ENCODE measurements around the gene DCP2. TPM values are rescaled to one million over a fixed set of nuclear protein-coding genes. Genes with fewer than 3 reads are reported as not detected.
A peak's percentile ranks its signal among the peaks of the same experiment; 100 is the strongest.

The DCP2 gene
- polyA plus RNA-seq, 1 experiment = 18.4 TPM

- POLR2A ChIA-PET = no interaction called here
- TF ChIP-seq CTCF (IDR thresholded peaks at IDR 0.05; ENCODE audit: low read depth, low read length) = no peak
- no peak overlapping the region for H3K27ac ChIP-seq (ENCODE audit: low read depth, low read length)
- DNase-seq (ENCODE audit: low read depth, low spot score) = no peak
- CTCF ChIA-PET = no interaction called here
- no peaks in the 10 kb centered on the region; the same call in 1 of the 2 replicates for H3K9me3 ChIP-seq (ENCODE audit: control insufficient read depth, insufficient read depth, low read length)
- peaks cover 2% of the 10 kb centered on the region for H3K27me3 ChIP-seq (ENCODE audit: control insufficient read depth, insufficient read depth, low read length)
- no peak overlapping the region for H3K4me3 ChIP-seq (ENCODE audit: low read depth, low read length)
These were observed 88.2 kb downstream of the DCP2 start for GRCh38 chr5:113064806-113065205.

GRCh38 chr5:113065626-113066025, 89.0 kb downstream of the DCP2 start:
- no peaks in the 10 kb centered on the region; the same call in 1 of the 2 replicates for H3K9me3 ChIP-seq (ENCODE audit: control insufficient read depth, insufficient read depth, low read length)
- H3K4me3 ChIP-seq (ENCODE audit: low read depth, low read length) = no peak overlapping the region
- POLR2A ChIA-PET = no interaction called here
- no peak for TF ChIP-seq CTCF (IDR thresholded peaks at IDR 0.05; ENCODE audit: low read depth, low read length)
- peaks cover 2% of the 10 kb centered on the region for H3K27me3 ChIP-seq (ENCODE audit: control insufficient read depth, insufficient read depth, low read length)
- no peak overlapping the region for H3K27ac ChIP-seq (ENCODE audit: low read depth, low read length)
- CTCF ChIA-PET = no interaction called here
- DNase-seq (ENCODE audit: low read depth, low spot score) = no peak

GRCh38 chr5:113067635-113068344, 91.2 kb downstream of the DCP2 start:
- POLR2A ChIA-PET = interaction anchor here (0.5 to 0.9 kb wide), 7 partner anchors 9 to 261 kb away, joined by 3 to 8 read pairs (median 3); no protein-coding TSS in a partner anchor
- CTCF ChIA-PET = interaction anchor here (0.6 to 1.0 kb wide), 2 partner anchors 248 to 311 kb away, joined by 5 to 6 read pairs; no protein-coding TSS in a partner anchor
- peaks cover 2% of the 10 kb centered on the region for H3K27me3 ChIP-seq (ENCODE audit: control insufficient read depth, insufficient read depth, low read length)
- peak overlapping the region; percentile 80 for H3K27ac ChIP-seq (ENCODE audit: low read depth, low read length)
- peak overlapping the region; percentile 5; the same call in 1 of the 2 replicates for H3K4me3 ChIP-seq (ENCODE audit: low read depth, low read length)
- 0 out of 2 replicates have a peak, but pooled peaks have one; percentile 2 for TF ChIP-seq CTCF (IDR thresholded peaks at IDR 0.05; ENCODE audit: low read depth, low read length)
- no peaks in the 10 kb centered on the region; the same call in 1 of the 2 replicates for H3K9me3 ChIP-seq (ENCODE audit: control insufficient read depth, insufficient read depth, low read length)
- peak; percentile 88 for DNase-seq (ENCODE audit: low read depth, low spot score)

- Histone ChIP-seq H3K27ac (ENCODE audit: low read depth, low read length) (peak overlapping the region; percentile 3), H3K27me3 (ENCODE audit: control insufficient read depth, insufficient read depth, low read length) (peaks cover 5% of the 10 kb centered on the region), H3K4me3 (ENCODE audit: low read depth, low read length) (no peak overlapping the region), H3K9me3 (ENCODE audit: control insufficient read depth, insufficient read depth, low read length) (no peaks in the 10 kb centered on the region; the same call in 1 of the 2 replicates)
- CTCF ChIA-PET = interaction anchor here (0.6 to 1.3 kb wide), 3 partner anchors 15 to 386 kb away, joined by 3 to 5 read pairs (median 4); no protein-coding TSS in a partner anchor
- POLR2A ChIA-PET = no interaction called here
- no peak for TF ChIP-seq CTCF (IDR thresholded peaks at IDR 0.05; ENCODE audit: low read depth, low read length)
- DNase-seq (ENCODE audit: low read depth, low spot score) = no peak
These were observed 92.0 kb downstream of the DCP2 start for GRCh38 chr5:113068559-113068958.

Other genes with a start within 250 kb of the DCP2 start
- 16.0 and 25.7 TPM in 2 replicates for gene APC, start 238.9 kb upstream of the DCP2 start, polyA plus RNA-seq (2011; rRNA removed)
- 98.6 and 149 TPM in 2 replicates for gene SRP19, start 115.5 kb upstream of the DCP2 start, polyA plus RNA-seq (2011; rRNA removed)
- 163 and 176 TPM in 2 replicates for gene REEP5, start 54.6 kb upstream of the DCP2 start, polyA plus RNA-seq (2011; rRNA removed)

Data from AG04450 (cell line).